Heart left ventricle (tissue), 13 donors: ENCODE results near the gene CELF4.

Experiments used
- POLR2A ChIP-seq, 2 donors: fragments of 450-650 bp; IDR thresholded peaks; one replicate each; pipeline ENCODE4 v1.6.1; 2017; ENCODE audit warnings: antibody characterized with exemption in 2 of 2, mild to moderate bottlenecking in 2 of 2, moderate library complexity in 2 of 2
- TF ChIP-seq, protein P1 (sequence below), 12 donors: fragments of 200-600 bp; sonication (generic) in 4 of 12; IDR thresholded peaks; one replicate each; pipeline versions ENCODE4 v1.5.0 to v1.8.0; 2018 to 2022; ENCODE audit warnings: antibody characterized with exemption in 12 of 12, mild to moderate bottlenecking in 5 of 12
- donor health status: ischemic (EF 13 %, LVEDD 7.1; RV severe dilation, severe dysfunction).
- donor health status: DM: no; HTN: yes; CAD: no.
- donor health status: DM: no; HTN: no; CAD: no.
- donor health status: ischemic (EF 25% LVEDD 6.9; RV normal size, moderate dysfunction).
- donor health status: ischemic (EF 25% LVEDD 5.7; RV mildly dilated, moderate dysfunction).
- donor health status: ischemic (EF 35%, LVEDD 5.7; RV mildly dilated, moderate dysfunction).
- donor health status: nonischemic (EF 11% LVEDD 7.7; RV severe dilation, severe dysfunction).
- donor health status: DM: yes; HTN: yes; CAD: no.
- donor health status: PGD.
- donor health status: ischemic (EF 29% LVEDD 5.4; RV normal size, mild dysfunction).
- donor health status: nonischemic (EF 23%, LVEDD 6.1; RV moderate dilation, normal function).

DNA sequence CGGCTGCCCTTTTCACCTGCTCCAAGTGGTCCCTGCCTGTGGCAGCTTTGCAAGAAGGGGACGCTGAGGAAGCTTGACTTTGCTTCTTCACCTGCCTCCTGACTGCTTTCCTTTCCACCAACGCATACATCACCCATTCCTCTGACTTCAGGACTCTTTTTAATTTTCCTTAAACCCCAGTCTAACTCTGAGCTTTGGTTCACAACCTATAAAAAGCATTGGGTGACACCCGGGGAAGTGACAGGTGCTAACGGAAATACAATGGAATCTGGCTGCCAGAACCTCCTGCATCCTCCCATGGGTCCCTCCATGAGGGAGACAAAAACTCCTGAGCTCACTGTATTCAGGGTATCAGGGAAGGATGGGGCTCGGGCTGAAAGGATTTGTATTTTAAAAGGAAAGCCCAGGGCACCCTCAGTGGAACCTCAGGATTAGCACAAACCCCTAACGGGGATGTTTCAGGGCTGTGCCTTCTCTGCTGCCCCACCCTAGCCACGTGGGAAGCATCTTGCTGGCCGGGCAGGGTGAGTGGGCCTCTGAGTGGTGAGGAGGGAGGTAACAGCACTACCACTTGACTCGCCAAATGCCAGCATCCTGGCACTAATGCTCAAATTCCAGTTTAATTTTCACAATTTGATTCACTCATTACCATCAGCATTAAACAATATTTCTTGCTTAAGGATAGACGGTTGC lies 284.8 kb downstream of the CELF4 start:
- no peak for TF ChIP-seq POLR2A (IDR thresholded peaks at IDR 0.05)
- TF ChIP-seq, protein P1, sequence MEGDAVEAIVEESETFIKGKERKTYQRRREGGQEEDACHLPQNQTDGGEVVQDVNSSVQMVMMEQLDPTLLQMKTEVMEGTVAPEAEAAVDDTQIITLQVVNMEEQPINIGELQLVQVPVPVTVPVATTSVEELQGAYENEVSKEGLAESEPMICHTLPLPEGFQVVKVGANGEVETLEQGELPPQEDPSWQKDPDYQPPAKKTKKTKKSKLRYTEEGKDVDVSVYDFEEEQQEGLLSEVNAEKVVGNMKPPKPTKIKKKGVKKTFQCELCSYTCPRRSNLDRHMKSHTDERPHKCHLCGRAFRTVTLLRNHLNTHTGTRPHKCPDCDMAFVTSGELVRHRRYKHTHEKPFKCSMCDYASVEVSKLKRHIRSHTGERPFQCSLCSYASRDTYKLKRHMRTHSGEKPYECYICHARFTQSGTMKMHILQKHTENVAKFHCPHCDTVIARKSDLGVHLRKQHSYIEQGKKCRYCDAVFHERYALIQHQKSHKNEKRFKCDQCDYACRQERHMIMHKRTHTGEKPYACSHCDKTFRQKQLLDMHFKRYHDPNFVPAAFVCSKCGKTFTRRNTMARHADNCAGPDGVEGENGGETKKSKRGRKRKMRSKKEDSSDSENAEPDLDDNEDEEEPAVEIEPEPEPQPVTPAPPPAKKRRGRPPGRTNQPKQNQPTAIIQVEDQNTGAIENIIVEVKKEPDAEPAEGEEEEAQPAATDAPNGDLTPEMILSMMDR (IDR thresholded peaks at IDR 0.05) = no peak
